ENCODE measurements around the gene ZNF107.
"Not testable (repeated sequence)": the region's sequence is repeated elsewhere in the genome, so short reads cannot be mapped to it uniquely, and the experiment has no call there.

The ZNF107 gene

DNA sequence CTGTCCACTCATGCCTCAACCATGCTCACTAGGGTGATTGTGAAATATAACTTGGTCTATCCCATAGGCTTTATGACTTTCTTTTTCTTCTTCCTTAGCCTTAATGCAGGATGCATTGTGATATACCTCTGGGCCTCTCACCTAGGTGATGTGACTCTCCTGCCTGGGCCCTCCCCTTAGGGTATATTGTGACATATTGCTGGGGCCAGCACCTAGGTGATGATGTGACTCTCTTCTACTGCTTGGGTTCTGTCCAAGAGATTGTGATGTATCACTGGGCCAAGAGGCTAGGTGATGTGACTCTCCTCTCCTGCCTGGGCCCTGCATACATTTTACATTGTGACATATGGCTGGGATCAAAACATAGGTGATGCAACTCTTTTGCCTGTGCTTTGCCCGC lies 14.7 kb upstream of the ZNF107 start:
- DNase-seq (ENCODE audit: low spot score), result no peak

DNA sequence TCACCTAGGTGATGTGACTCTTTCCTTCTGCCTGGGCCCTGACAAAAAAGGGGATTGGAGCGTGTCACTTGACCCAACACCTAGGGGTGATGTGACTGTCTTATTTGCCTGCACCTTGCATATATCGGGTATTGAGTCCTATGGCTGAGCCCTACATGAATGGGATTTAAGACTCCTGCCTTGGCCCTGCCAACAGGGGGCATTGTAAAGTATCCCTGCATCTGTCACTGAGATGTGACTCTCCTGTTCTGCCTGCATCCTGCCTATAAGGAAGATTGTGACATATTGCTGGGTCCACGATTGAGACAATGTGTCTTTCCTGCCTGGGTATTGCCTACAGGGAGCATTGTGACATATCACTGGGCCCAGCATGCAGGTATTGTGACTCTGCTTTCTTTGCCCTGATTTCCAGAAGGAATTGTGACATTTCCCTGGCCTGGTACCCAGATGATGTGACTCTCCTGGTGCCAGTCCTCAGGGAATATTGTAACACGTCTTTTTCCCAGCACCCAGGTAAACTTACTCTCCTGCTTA lies 14.2 kb upstream of the ZNF107 start:
- no peak for DNase-seq (ENCODE audit: low spot score)

DNA sequence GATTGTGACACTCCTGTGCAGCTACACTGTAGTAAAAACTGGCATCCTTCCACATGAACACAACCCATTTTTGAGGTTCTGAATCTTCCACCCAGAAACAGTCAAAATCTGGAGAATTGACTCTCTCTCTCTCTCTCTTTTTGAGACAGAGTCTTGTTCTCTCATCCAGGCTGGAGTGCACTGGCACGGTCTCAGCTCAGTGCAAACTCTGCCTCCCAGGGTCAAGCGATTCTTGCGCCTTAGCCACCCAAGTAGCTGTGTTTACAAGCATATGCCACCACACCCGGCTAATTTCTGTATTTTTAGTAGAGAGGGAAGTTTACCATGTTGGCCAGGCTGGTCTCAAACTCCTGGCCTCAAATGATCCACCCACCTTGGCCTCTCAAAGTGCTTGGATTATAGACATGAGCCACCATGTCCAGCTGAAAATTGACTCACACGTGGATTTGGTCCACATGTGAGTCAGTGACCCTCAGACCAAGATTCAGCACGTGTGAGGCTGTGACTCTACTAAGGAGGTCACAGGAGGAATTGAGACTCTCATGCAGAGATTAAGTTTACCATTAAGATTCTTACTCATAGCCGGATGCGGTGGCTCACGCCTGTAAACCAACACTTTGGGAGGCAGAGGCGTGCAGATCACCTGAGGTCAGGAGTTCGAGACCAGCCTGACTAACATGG lies 12.1 kb upstream of the ZNF107 start:
- no peak for DNase-seq (ENCODE audit: low spot score)

DNA sequence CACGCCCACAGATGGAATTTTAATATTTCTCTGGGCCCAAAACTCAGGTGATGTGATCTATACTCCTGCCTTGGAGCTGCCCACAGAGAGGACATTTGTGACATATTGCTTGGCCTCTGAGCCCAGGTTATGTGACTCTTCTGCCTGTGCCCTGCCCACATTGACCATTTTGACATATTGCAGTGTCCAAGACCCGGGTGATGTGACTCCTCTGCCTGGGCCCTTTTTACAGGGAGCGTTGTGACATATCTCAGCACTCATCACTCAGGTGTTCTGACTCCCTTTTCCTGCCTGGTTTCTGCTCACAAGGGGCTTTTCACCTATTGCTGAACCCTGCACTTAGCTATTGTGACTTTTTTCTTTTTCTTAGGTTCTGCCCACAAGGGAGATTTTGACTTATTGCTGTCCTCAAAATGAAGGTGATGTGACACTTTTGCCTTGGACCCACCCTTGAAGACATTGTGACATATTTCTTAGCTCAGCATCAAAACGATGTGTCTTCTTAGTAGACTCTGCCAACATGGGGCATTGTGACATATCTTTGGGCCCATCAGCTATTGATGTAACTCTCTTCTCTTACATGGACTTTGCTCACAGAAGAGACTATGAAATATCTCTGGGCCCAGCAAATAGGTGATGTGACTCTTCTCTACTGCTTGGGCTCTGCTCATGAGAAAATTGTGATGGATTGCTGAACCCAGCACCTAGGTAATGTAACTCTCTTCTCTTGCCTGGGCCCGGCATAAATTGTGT lies 11.0 kb upstream of the ZNF107 start:
- no peak for DNase-seq (ENCODE audit: low spot score)

DNA sequence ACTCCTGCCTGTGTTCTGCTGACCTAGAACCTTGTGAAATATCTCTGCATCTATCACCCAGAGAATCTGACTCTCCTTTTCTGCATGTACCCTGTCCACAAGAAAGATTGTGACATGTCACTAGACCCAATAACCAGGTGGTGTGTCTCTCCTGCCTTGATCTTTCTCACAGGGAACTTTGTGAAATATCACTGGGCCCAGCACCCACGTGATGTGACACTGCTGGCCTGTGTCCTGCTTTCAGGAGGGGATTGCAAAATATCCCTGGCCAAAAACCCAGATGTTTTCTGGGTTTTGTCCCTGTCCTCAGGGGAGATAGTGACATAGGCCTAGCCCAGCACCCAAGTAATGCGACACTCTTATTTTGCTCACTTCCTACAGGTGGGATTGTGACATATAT lies 10.1 kb upstream of the ZNF107 start:
- no peak for DNase-seq (ENCODE audit: low spot score)

DNA sequence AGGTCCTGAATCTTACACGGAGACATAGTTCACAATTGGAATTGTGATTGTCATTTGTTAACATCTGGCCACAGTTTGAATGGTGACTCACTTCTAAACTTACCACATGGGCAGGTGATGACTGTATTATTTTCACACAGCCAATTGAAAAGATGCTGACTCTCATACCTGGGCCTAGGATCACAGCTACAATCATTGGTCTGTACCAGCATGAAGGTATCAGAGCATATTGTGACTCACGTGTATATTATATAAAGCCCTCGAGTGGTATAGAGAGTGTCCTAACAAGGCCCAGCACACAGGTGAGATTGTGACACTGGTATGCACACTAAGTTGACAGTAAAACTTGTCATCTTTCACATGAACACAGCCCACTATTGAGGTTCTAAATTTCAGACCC lies 9.4 kb upstream of the ZNF107 start:
- DNase-seq (ENCODE audit: low spot score), result no peak

DNA sequence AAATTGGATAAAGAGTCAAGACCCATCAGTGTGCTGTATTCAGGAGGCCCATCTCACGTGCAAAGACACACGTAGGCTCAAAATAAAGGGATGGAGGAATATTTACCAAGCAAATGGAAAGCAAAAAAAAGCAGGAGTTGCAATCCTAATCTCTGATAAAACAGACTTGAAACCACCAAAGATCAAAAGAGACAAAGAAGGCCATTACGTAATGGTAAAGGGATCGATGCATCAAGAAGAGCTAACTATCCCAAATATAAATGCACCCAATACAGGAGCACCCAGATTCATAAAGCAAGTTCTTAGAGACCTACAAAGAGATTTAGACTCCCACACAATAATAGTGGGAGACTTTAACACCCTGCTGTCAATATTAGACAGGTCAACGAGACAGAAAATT lies 3.8 kb upstream of the ZNF107 start:
- DNase-seq (ENCODE audit: low spot score), result not testable (repeated sequence)

DNA sequence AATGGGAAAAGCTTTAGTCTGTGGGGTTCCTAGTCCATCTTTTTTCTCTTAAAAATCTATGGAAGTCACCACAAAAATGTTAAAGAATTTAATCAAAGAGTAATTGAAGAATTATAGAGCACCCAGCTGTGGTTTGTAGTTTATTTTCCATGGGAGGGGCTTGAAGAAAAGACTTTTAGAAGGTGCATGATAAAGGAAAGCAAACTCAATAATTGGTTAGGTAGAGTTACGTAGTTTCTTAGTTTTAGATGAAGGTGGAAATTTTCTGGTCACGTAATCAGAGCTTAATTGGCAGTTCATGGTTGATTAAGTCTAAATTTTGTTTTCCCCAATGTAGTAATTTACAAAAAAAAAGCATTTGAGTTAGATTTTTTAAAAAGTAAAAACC lies 724 bp downstream of the ZNF107 start:
- no peak for DNase-seq (ENCODE audit: low spot score)

DNA sequence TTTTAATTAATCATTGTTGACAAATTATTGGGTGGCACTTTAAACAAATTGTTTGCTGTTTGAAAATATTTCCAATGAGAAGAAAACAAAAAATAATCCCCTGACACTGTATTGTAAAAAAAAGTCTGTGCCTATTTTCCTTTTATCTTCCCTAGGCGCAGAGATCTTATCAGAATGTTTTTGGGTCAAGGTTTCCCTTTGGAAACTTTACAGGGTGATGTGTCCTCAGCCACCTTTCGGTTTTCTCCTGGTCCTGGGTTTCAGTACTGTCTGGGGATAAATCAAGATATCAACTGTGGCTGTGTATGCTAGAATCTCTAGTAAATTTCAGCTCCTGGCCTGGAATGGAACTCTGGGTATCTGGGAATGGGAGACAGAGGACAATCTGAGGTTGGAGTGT lies 1.4 kb downstream of the ZNF107 start:
- no peak for DNase-seq (ENCODE audit: low spot score)

DNA sequence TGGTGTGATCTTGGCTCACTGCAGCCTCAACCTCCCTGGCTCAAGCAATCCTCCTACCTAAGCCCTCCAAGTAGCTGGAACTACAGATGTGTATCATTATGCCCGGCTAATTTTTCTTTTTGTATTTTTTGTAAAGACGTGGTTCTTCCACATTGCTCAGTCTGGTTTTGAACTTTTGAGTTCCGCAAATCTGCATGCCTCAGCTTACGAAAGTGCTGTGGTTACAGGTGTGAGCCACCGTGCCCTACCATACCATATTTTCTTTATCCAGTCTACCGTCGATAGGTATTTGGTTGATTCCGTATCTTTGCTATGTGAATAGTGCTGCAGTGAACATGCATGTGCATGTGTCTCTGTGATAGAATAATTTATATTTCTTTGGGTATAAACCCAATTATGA lies 6.5 kb downstream of the ZNF107 start:
- no peak for DNase-seq (ENCODE audit: low spot score)

DNA sequence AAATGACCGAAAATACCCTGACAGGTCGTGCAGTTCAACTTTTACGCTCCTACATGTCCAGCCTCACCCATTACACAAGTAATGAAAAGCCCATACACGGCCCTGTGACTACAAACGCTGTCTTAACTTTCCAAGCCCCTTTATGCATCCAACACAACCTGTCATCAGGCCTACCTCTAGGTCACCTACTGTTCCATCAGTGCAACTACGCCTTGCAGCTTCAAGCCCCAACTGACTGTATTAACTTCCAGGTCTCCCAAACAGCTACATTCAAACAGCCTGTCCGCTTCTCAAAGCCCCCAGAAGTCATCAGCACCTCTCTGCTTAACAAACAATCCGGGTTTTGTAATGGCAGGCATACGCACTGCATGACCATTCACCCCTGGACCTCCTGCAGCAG lies 19.2 kb downstream of the ZNF107 start:
- no peak for DNase-seq (ENCODE audit: low spot score)

DNA sequence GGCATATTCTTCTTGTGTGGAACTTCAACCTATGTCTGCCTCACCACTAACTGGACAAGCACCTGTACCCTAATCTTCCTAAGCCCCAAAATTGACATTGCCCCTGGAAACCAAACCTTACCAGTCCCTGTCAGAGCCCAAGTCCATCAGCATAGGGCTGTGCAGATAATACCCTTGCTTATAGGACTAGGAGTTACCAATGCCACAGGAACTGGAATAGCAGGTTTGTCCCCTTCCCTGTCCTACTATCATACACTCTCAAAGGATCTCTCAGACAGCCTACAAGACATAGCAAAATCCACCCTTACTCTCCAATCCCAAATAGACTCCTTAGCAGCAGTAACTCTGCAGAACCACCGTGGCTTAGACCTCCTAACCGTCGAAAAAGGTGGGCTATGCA lies 19.8 kb downstream of the ZNF107 start:
- no peak for DNase-seq (ENCODE audit: low spot score)

DNA sequence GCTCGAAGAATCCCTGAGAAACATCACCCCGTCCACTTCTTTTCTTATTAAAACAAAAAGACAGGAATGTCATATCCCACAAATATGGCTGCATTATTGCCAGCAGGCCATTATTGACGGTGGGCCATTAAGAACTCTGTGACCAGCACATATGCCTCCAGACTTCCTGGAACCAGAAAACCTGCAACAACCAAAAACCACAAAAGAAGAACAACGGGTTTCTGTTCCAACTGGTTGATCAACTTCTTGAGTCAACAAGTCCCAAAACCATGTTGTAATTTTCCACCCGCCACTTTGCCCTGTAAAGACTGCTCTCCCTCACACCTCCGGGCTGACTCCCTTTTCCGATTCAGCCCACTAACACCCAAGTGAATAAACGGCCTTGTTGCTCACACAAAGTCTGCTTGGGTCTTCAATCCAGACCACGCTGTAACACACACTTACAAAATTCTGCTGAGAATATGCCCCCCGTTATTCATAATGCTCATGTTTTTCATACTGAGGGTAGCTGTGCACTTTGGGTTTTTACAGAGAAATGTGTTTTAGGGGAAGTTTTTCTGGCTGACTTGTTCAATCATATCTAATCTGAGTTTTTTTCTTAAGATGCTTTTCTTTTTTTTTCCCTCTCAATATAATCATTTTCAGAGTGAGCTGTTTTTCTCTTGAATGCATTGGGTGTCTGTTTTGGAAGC lies 20.7 kb downstream of the ZNF107 start:
- no peak for DNase-seq (ENCODE audit: low spot score)

DNA sequence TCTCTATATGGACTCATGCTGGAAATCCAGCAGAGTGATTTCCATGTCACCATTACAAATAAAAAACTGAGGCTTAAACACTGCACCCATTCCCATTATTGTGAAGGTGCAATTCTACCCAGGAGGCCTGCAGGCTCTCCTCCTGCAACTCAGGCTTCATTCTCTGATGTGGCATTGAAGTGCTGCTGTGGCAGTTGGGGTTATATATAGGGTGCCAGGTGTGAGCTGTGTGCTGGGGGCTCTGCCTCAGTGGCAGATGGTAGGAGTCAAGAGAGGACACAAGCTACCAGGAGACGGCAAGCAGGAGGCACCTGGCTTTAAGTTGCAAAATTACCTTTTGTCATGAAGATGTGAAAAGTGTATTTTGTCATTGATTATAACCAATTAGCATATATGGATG lies 21.3 kb downstream of the ZNF107 start:
- no peak for DNase-seq (ENCODE audit: low spot score)

DNA sequence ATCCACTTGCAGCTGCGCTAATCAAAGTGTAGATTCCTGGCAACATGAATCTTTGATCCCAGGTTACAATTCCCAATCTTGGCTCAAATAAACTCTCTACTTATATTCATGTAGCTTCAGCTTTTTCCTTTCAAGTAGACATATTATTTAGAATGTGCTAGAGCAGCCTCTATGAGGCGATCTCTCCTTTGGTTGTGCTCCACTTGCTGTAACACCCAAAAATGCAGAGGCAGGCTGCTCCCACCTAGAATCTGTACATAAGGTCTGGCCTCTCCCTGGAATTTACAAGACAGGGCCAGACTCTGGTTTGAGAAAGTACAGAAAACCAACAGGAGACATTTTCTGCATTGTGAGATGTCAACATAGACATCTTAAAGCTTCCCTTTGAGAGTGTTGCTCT lies 23.1 kb downstream of the ZNF107 start:
- no peak for DNase-seq (ENCODE audit: low spot score)

DNA sequence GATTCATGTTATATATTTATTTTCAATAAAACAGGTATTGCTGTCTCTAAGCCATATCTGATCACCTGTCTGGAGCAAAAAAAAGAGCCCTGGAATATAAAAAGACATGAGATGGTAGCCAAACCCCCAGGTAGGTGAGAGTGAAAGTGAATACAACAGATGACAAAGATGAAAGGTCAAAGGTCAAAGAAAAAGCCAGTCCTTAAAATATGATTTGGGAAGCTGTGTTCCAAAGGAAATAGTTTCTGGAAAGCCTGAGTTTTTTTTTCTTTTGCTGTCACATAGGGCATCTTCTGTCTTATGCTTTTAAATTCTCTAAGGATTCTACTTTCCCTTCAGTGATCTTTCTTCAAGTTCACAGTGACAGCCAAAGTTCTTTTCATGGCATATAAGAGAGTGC lies 25.9 kb downstream of the ZNF107 start:
- no peak for DNase-seq (ENCODE audit: low spot score)

DNA sequence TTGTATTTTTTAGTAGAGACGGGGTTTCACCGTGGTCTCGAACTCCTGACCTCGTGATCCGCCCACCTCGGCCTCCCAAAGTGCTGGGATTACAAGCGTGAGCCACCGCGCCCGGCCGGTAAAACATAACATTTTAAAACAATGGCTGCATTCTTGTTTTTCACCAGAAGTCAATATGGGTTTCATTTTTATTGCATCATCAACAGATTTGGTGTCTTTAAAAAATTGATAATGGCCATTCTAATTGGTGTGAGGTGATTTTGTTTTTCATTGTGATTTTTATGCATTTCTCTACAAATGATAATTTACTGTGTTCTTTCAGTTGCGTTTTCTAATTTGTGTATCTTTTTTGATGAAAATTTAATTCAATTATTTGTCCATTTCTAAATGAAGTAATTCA lies 31.9 kb downstream of the ZNF107 start:
- DNase-seq (ENCODE audit: low spot score), result not testable (repeated sequence)

DNA sequence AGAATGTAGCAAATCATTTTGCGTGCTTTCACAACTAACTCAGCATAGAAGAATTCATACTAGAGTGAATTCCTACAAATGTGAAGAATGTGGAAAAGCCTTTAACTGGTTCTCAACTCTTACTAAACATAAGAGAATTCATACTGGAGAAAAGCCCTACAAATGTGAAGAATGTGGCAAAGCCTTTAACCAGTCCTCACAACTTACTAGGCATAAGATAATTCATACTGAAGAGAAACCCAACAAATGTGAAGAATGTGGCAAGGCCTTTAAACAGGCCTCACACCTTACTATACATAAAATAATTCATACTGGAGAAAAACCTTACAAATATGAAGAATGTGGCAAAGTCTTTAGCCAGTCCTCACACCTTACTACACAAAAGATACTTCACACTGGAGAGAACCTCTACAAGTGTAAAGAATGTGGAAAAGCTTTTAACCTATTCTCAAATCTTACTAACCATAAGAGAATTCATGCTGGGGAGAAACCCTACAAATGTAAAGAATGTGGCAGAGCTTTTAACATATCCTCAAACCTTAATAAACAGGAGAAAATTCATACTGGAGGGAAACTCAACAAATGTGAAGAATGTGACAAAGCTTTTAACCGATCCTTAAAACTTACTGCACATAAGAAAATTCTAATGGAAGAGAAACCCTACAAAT lies 40.8 kb downstream of the ZNF107 start:
- DNase-seq (ENCODE audit: low spot score), result no peak

DNA sequence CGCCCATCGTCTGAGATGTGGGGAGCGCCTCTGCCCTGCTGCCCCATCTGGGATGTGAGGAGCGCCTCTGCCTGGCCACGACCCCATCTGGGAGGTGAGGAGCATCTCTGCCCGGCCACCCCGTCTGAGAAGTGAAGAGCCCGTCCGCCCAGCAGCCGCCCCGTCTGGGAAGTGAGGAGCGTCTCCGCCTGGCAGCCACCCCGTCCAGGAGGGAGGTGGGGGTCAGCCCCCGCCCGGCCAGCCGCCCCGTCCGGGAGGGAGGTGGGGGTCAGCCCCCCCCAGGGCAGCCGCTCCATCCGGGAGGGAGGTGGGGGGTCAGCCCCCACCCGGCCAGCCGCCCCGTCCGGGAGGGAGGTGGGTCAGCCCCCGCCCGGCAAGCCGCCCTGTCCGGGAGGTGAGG lies 52.0 kb downstream of the ZNF107 start:
- DNase-seq (ENCODE audit: low spot score), result not testable (repeated sequence)

DNA sequence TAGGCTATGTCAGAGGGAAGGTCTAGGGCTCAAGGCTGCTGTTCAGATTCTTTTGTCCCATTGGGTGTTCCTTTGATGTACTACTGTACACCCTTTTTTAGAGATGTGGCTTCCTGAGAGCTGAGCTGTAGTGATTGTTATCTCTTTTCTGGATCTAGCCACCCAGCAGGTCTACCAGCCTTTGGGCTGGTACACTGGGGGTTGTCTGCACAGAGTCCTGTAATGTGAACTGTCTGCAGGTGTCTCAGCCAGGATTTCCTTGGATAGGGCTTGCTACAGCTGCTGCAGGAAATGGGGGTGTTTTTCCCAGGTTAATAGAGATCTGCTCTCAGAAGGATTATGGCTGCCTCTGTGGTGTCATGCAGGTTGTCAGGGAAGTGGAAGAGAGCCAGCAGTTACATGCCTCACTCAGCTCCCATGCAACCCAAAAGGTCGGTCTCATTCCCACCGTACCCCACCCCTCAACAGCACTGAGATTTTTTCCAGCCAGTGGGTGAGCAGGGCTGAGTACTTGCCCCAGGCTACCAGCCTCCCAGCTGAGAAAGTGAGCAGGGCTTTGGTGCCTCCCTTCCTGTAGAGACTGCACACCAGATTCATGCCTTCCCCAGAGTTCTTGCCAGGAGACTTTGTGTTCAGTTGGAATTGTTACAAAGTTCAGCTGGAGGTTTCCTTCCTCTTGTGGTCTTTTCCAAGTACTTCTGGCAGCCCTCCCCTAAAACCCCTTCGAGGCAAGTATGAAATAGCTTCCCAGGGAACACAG lies 63.3 kb downstream of the ZNF107 start:
- DNase-seq (ENCODE audit: low spot score), result no peak

DNA sequence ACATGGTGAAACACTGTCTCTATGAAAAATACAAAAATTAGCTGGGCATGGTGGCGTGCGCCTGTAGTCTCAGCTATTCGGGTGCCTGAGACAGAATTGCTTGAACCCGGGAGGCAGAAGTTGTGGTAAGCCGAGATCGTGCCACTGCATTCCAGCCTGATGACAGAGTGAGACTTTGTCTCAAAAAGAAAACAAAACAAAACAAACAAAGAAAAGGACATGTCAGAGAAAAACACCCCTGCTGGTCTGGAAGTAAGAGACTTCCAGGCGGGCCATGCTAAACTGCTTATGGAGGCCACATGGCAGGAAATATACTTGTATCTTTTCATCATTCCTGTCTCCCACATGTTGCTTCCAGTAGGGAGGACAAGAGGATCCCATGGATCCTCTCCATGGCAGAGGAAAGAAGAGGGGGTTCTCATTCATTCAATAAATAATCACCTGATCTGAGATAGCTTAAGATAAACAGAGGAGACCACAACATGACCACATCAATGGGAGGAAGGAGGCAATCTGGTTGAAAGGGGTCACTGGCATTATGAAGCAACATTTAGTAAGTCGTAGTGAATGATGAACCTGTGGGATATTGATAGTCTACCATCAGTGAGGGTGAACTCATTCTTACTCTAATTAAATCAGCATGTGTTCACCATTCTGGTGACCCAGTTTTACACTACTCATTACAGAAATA lies 67.8 kb downstream of the ZNF107 start:
- no peak for DNase-seq (ENCODE audit: low spot score)
